ENCODE data around the gene CD93.

Gene CD93

DNA sequence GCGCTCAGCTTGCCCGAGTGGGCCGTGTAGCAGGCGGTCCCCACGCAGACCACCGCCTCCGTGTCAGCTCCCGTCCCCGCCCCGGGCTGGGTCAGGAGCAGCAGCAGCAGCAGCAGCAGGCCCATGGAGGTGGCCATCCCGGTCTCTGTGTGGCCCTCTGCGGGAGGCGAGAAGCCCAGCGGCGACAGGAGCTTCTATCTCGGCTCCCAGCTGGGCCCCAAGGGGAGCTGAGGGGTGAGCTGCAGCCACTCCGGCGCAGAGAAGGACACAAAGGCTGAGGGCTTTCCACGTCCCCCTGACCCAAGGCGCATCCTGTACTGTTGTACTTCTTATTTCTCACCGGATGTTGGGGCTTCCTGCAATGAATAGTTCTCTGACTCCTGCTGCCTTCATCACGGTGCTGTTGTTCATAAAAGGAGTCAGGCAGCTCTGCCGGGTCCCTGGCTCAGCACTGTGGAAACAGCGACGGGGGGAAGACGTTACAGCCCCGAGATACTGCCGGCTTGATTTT is at the start of gene CD93:
Gene CD93 (minus strand): TSS at position 269 of the 511 bp plus-strand sequence. CDS start 132 bp downstream, at position 137.
- DNase-seq (ENCODE audit: low spot score) = no peak

GRCh38 chr20:23133560-23133998 is 47.5 kb upstream of the CD93 start:
- no peak for DNase-seq (ENCODE audit: low spot score)

- DNase-seq (ENCODE audit: low spot score) = no peak
These were observed 46.9 kb upstream of the CD93 start for GRCh38 chr20:23132930-23133559.

GRCh38 chr20:23132293-23132929 is 46.3 kb upstream of the CD93 start:
- DNase-seq (ENCODE audit: low spot score) = no peak

DNA sequence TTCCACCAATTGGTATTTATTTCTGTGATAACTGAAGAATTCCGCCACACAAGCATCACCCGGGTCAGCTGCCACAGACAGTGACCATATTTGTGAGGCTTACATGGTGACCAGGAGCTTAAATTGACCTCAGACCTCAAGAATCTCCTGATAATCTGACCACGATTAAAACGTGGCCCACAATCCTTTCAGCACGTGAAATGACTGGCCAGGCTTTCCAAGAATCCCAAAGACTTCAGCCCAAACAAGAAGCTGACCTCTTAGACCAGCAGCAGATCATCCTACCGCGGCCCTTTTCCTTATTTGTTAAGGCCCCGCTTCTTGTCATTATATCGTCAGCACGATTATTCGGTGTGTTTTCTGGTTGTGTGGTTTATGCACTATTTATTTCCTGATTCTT is 45.6 kb upstream of the CD93 start:
- DNase-seq (ENCODE audit: low spot score) = no peak

DNA sequence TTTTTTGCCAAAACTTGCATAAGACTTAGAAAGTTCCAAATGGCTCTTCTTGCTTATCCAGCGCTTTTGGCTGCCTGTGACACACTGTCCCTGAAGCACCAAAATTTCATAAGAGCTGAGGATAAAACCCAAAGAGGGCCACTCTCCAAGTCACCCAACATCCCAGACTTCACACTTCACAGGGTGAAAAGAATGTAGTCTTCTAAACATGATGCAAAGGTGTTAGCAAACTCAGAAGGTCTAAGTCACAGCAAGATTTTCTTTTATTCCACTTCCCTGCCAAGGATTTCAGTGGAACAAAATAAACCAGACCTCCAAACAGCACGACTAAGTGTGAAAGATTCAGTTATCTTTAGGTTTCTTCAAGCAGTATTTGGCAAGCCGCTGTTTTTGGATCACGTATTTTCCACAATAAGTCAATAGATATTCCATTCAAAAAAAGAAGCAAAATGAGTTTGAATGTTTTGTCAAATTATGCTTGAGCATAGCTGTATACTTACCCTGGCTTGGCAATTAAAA is 44.6 kb upstream of the CD93 start:
- no peak for DNase-seq (ENCODE audit: low spot score)

DNA sequence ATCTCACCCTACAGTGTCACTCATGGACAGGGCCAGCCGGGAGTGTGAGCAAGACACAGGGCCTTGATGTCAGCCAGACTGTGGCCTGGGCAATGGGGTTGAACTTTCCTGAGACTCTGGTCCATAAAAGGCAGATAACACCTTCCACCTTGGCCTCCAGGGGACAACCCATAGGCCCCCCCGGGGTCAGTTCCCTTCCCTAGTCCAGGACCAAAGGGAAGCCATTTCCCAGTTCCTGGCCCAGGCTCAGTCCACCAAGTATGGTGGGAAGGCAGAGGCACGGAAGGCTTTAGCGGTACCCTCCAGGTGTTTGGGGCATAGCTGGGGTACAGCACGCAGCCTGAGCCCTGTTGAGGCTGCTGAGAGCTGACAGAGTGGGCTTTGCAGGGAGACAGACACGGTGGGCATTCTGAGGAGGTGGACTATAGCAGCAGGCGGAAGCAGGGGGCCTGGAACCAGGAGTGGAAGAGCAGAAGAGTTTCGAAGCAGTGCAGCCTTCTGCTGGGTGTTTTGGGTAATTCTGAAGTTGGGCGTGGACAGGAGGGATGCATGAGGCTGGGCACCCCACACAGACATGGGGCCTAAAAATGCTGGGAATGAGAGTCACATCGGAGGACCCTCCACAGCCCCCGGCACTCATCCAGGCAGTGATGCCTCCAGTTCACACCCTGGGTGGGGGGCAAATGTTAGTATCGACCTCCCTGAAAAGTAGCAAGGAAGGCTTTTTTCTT is 43.9 kb upstream of the CD93 start:
- no peak for DNase-seq (ENCODE audit: low spot score)

- DNase-seq (ENCODE audit: low spot score) = no peak
These were observed 43.1 kb upstream of the CD93 start for GRCh38 chr20:23129266-23129665.

GRCh38 chr20:23128461-23129125 is 42.5 kb upstream of the CD93 start:
- no peak for DNase-seq (ENCODE audit: low spot score)

- DNase-seq (ENCODE audit: low spot score) = no peak
These were observed 41.6 kb upstream of the CD93 start for GRCh38 chr20:23127506-23128279.

- DNase-seq (ENCODE audit: low spot score) = no peak
These were observed 40.3 kb upstream of the CD93 start for GRCh38 chr20:23126281-23127061.

DNA sequence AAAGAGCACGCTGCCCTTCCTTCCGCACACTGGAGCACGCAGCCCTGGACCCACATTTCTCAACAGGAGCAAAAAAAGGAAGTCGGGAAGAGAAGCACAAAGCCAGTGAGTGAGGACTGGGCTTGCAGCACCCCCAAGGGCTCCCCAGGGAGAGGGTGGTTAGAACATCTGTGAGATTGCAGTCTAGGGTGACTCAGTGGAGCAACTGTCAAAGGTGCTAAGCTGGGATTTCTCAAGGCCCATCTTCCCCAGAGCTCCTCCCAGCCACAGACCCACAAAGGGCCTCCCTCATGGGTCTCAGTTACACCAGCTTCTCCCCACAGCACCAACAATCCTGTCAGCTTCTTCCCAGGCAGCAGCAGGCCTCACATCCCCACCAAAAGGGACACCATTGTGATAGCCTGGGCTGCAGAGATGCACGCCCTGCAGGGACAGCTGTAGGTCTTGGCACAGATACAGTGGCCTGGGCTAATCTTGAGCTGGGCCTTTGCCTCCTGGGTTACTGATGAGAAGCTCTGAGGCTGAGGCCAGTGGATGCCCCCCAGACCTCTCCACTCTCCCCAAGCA is 39.6 kb upstream of the CD93 start:
- no peak for DNase-seq (ENCODE audit: low spot score)

- DNase-seq (ENCODE audit: low spot score) = no peak
These were observed 39.0 kb upstream of the CD93 start for GRCh38 chr20:23125159-23125558.

DNA sequence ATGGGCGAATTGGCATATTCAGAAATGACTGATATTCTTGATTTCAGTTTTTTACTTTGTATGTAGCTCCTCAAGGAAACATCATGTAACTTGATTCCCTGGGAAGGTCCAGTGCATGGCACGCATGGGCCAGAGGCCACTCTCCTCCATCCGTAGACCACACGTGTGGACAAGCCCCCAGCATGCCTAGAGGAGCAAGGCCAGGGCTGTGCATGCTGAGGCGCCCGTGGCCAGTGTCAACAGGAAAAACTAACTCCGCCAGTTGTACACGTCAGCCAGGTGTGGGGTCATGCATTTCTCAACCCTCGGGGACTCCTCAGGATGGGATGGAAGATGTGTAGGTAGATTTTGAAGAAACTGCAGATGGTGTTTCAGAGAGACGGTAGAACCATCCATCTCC is 37.8 kb upstream of the CD93 start:
- DNase-seq (ENCODE audit: low spot score) = no peak

GRCh38 chr20:23122796-23123655 is 36.9 kb upstream of the CD93 start:
- DNase-seq (ENCODE audit: low spot score) = no peak

DNA sequence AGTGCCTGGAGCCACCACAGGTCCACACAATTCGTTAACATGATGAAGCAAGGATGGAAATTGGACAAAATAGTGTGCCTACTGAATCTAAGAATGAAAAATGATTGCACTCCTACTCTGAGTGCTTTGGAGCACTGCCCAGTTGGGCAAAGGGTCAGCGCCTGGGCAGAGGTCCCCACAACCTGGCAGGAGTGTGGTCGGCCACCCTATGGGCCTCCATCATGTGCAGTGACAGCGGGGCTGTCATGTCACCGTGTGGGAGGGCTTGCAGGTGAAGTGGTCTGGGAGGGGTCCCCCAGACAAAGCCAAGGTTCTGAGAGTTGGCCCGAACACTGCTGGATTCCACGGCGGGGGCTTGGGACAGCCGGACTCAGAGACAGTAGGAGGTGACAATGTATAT is 36.2 kb upstream of the CD93 start:
- no peak for DNase-seq (ENCODE audit: low spot score)

- no peak for DNase-seq (ENCODE audit: low spot score)
These were observed 35.7 kb upstream of the CD93 start for GRCh38 chr20:23121751-23122320.

DNA sequence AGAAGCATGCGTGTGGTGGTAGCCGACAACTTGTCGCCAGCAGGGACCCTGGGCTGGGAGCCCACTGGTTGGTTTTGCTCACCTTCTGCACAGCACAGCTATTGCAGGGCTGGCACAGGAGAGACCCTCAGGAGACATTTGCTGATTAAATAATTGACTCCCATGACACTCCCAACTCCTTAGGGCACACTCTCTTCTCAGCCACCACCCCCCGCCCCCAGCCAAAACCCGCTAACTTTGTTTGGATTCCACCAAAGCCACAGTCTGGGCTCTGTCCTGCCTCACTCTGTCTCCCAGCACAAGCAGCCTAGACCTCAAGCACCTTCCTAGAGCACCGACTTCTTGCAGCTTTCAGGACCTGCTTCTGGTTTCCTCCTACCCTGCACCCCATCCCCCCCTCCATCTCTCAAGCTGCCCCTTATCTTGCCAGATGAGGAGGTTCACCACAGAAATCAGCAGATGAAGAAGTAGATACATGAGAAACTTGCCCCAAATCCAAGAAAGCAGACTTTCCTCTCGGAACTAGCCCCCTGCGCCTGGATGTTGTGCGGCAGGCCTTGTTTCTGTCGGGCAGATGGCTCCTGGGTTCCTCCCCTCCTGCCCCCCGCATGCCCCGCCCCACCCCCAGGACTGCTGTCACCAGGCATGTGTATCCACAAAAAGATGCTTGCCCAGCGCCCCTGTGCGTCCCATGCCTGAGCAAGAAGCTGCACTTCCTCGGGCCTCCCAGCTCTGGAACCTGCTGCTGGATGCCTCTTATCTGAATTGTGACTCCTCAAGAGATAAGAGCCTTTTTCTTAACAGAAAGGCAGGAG is 35.0 kb upstream of the CD93 start:
- DNase-seq (ENCODE audit: low spot score) = no peak
